Measurements from ENCODE around the gene SVOPL. TPM values are rescaled to one million over a fixed set of nuclear protein-coding genes. Genes with fewer than 3 reads are reported as not detected.

SVOPL gene
- total RNA-seq, 3 donors from 2014 or later: 0.15 to 0.33 TPM; not detected in 1

DNA sequence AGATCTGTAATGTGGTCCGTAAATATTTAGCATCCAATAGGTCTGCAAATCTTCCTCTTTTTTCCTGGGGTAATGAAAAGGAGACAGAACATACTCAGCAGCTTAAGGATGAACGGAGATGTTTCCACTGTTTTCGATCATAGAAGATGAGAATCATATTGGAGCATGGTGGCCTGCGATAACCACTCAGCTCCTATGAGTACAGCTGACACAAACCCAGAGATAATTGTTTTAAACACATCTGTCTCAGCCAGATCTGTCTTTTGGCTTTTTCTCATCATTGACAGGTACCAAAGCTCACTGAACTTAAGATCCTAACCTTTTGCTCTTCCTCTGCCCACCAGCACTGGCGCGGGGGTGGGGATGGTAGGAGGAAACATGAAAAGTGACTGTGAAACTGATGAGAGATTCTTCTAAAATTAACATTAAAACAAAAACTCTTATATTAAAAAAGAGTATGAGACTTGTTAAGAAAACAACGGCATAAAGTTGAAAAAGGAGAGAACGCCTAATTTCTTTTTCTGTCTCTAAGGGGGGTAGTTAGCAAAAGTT, 71.0 kb downstream of the SVOPL start:
- H3K4me3 ChIP-seq: no peak overlapping the region
- no peak for DNase-seq (ENCODE audit: low spot score in 2 of 2)
- no peak for TF ChIP-seq POLR2AphosphoS5 (IDR thresholded peaks at IDR 0.05)
- TF ChIP-seq POLR2A (IDR thresholded peaks at IDR 0.05): no peak
- TF ChIP-seq, protein P1, sequence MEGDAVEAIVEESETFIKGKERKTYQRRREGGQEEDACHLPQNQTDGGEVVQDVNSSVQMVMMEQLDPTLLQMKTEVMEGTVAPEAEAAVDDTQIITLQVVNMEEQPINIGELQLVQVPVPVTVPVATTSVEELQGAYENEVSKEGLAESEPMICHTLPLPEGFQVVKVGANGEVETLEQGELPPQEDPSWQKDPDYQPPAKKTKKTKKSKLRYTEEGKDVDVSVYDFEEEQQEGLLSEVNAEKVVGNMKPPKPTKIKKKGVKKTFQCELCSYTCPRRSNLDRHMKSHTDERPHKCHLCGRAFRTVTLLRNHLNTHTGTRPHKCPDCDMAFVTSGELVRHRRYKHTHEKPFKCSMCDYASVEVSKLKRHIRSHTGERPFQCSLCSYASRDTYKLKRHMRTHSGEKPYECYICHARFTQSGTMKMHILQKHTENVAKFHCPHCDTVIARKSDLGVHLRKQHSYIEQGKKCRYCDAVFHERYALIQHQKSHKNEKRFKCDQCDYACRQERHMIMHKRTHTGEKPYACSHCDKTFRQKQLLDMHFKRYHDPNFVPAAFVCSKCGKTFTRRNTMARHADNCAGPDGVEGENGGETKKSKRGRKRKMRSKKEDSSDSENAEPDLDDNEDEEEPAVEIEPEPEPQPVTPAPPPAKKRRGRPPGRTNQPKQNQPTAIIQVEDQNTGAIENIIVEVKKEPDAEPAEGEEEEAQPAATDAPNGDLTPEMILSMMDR (IDR thresholded peaks at IDR 0.05): no peak
- no peaks in the 10 kb centered on the region for H3K36me3 ChIP-seq
- no peaks in the 10 kb centered on the region for H3K27me3 ChIP-seq
- no peaks in the 10 kb centered on the region for H3K9me3 ChIP-seq
- intact Hi-C loops (cut with DNase I; ENCODE audit: low total_unique reads): no loop called here
- no peak overlapping the region for H3K27ac ChIP-seq
- H3K4me1 ChIP-seq: no peaks in the 10 kb centered on the region

DNA sequence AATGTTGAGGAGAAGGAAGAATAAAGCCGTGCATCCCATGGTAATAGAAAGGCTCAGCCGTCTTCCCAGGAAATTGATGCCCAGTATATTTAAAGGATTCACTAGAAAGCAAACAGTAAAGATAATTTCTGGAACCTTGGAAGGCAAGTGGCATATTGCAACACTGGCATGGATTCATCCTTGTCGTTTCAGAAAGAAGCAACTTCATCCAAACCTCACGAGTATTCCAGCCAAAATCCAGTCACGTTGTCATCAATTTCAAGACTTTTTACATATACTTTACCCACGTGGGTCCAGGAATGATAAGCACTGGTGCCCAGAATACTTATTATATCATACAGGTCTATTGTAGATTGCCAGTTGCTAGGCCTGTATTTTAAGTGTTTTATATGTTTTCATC, 73.8 kb downstream of the SVOPL start:
- TF ChIP-seq POLR2AphosphoS5 (IDR thresholded peaks at IDR 0.05) (no peak), POLR2A (IDR thresholded peaks at IDR 0.05) (no peak)
- TF ChIP-seq, protein P1 (IDR thresholded peaks at IDR 0.05): no peak
- no peaks in the 10 kb centered on the region for H3K27me3 ChIP-seq
- intact Hi-C loops (cut with DNase I; ENCODE audit: low total_unique reads): no loop called here

DNA sequence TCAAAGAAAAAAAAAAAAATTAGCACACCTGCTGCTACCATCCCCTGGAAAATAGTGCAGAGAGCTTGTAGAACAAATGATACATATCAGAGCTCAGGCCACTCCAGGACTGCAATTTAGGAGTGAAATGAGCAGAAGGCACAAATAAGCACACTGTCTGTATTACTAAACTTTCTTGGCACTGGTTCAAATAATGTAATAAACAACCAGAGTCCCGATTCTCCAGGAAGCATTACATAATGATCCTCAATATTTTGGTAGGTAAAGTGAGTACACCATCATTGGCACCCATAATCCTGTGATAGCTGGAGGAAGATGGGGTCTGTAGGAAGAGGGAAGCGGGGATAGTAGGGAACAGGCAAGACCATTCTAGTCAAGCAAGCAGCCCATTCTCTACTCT, 74.3 kb downstream of the SVOPL start:
- no peaks in the 10 kb centered on the region for H3K9me3 ChIP-seq
- H3K4me3 ChIP-seq: no peak overlapping the region
- no peaks in the 10 kb centered on the region for H3K4me1 ChIP-seq
- H3K36me3 ChIP-seq: no peaks in the 10 kb centered on the region
- TF ChIP-seq POLR2A (IDR thresholded peaks at IDR 0.05): no peak
- TF ChIP-seq, protein P1 (IDR thresholded peaks at IDR 0.05): no peak
- no peaks in the 10 kb centered on the region for H3K27me3 ChIP-seq
- DNase-seq (ENCODE audit: low spot score in 2 of 2): no peak
- intact Hi-C loops (cut with DNase I; ENCODE audit: low total_unique reads): no loop called here
- H3K27ac ChIP-seq: no peak overlapping the region

More for the DNA sequence above, 73.8 kb downstream of the SVOPL start:
- Histone ChIP-seq H3K9me3 (no peaks in the 10 kb centered on the region), H3K36me3 (no peaks in the 10 kb centered on the region), H3K27ac (no peak overlapping the region), H3K4me3 (no peak overlapping the region), H3K4me1 (no peaks in the 10 kb centered on the region)
- no peak for DNase-seq (ENCODE audit: low spot score in 2 of 2)

DNA sequence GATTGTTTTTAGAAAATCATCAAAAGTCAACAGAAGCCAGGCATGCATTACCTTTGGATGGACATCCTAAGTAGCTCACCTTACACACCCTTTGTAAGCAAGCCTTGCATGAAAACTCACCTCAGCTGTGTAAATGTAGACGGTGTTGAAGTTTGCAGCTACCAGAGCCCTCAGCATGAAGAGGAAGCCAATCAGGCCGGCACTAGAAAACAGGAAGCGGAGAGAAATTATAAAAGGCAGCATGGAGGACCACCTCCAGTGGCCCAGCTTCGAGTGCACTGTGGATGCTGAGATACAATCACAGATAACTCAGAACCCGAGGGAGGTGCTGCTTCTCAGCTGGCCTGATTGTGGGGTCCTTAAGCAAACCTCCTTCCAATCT, 75.3 kb downstream of the SVOPL start:
- Histone ChIP-seq H3K27ac (no peak overlapping the region), H3K4me3 (no peak overlapping the region), H3K9me3 (no peaks in the 10 kb centered on the region), H3K4me1 (no peaks in the 10 kb centered on the region), H3K27me3 (no peaks in the 10 kb centered on the region), H3K36me3 (no peaks in the 10 kb centered on the region)
- TF ChIP-seq, protein P1 (IDR thresholded peaks at IDR 0.05): no peak
- TF ChIP-seq POLR2AphosphoS5 (IDR thresholded peaks at IDR 0.05) (no peak), POLR2A (IDR thresholded peaks at IDR 0.05) (no peak)
- intact Hi-C loops (cut with DNase I; ENCODE audit: low total_unique reads): no loop called here
- no peak for DNase-seq (ENCODE audit: low spot score in 2 of 2)

DNA sequence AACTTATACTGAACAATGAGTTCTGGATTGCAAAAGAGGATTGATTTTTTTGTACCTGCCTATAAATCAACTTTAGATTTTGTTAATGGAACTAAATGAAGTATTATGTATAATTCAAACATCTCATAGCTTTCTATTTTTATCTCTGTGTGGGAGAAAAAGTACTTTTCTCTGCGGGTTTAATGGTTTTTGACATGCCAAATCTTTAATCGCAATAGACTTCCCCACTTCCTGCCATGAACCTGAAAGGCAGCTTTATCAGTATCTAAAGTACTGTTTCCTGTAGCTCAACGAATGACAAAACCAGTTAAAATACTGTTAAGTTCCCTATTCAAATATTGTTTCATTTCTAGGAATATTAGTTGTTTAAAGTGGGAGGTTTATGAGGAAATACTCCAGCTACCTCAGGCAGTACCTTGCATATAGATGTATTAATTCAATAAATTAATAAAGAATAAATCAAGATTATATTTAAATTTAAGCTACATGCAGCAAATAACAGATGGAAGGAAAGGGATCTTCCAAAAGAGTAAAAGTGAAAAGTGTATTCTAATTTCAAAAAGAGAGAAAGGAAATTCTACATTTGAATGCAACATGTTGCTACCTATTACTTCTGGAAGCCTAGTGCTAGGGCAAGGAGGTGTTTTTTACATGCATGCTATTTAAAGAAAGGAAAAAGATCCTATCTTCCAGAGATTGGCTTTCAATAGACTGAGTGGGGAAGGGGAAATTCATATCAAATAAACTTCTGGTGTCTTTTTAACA, 75.9 kb downstream of the SVOPL start:
- Histone ChIP-seq H3K27ac (no peak overlapping the region), H3K36me3 (no peaks in the 10 kb centered on the region), H3K4me3 (no peak overlapping the region), H3K9me3 (no peaks in the 10 kb centered on the region), H3K4me1 (no peaks in the 10 kb centered on the region), H3K27me3 (no peaks in the 10 kb centered on the region)
- DNase-seq (ENCODE audit: low spot score in 2 of 2): no peak
- intact Hi-C loops (cut with DNase I; ENCODE audit: low total_unique reads): no loop called here
- TF ChIP-seq, protein P1 (IDR thresholded peaks at IDR 0.05): no peak
- no peak for TF ChIP-seq POLR2A (IDR thresholded peaks at IDR 0.05)
- TF ChIP-seq POLR2AphosphoS5 (IDR thresholded peaks at IDR 0.05): no peak

All from breast epithelium (tissue), 4 donors.